Measurements from ENCODE around the gene NMT2.
A peak's percentile ranks its signal among the peaks of the same experiment; 100 is the strongest.

NMT2 gene

DNA sequence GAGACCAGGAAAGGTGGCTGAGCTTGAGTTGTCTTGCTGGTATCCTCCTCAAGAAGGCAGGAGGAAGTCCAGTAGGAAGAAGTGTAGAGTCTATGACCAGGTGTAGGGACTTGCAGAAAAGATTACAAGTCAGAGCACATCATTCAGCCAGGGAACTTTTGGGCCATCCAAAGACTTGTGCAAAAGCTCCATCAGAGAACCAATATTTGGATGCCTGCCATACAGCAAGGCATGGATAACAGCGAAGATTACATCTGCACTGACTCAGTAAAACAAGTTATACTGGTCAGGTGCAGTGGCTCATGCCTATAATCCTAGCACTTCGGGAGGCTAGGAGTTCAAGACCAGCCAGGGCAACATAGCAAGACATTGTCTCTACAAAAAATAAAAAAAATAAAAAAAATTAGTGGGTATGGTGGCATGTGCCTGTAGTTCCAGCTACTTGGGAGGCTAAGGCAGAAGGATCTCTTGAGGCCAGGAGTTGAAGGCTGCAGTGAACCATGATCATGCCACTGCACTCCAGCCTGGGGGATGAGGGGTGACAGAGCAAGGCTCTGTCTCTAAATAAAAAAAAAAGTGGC is 13.2 kb upstream of the NMT2 start:
- DNase-seq (ENCODE audit: low read depth in 2 of 2): no peak

DNA sequence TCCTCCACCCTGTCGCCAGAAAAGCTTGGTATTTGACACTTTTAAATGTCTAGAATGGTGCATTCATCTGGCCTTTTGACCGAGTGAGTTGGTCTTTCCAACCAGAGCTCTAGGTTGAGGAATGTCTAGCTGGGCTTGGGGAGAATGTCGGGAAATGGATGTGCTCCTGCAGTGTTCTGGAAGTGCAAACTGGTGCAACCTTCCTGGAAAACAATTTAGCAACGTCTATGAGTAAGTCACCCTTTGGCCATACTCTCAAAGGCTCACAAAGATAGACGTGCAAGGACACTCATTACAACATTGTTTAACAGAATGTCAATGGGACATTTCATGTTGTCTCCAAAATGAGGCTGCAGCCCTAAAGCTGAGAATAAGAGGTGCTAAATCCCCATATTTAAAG is 12.2 kb upstream of the NMT2 start:
- DNase-seq (ENCODE audit: low read depth in 2 of 2): no peak

DNA sequence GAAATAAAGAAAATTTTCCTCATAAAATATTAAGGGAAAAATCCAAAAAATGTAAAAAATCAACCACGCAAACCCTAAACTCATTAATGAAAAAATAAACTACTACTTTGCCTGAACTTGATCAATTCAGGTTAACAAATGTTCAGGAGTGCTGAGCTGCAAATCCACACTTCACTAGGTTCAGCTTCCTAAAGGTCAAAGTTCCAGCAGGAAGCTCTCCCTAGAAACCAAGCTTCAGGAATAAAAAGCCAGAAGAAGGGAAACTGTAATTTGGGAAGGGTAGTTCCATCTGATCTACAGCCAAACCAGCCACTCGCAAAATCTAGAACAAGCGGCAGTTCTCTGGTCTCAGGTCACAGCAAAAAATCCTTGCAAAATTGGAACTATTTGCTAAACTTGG is 7.8 kb upstream of the NMT2 start:
- DNase-seq (ENCODE audit: low read depth in 2 of 2): no peak

DNA sequence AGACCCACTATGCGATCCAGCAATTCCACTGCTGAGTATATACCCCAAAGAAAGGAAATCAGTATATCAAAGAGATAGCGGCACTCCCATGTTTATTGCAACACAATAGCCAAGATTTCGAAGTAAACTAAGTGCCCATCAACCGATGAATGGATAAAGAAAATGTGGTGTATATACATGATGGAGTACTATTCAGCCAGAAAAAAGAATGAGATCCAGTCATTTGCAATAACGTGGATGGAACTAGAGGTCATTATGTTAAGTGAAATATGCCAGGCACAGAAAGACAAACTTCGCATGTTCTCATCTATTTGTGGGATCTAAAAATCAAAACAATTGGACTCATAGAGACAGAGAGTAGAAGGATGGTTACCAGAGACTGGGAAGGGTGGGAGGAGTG is 7.1 kb upstream of the NMT2 start:
- no peak for DNase-seq (ENCODE audit: low read depth in 2 of 2)

DNA sequence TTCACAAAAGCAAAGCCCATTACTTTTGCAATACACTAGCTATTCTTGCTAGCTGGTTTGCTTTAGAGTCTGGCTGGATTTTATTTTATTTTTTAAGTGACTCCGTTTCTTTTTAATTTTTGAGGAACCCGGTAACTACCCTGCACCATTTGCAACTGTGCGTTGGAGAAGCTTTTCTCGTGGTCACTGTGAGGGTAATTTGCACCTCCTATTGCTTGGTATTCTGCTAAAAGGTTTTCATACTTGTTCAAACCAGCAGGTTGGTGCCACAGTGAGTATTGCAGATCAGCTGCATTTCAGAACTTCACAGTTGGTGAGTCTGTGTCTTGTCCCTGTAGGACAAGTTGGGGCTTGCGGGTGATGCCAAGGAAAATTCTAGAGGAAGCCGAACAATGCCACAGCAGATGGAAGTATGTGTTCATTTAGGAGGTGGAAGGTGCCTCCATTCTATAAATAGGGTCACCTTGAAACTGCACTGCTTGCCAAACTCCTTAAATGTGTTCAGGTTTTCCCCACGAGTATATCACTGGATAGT is 3.9 kb upstream of the NMT2 start:
- no peak for DNase-seq (ENCODE audit: low read depth in 2 of 2)

DNA sequence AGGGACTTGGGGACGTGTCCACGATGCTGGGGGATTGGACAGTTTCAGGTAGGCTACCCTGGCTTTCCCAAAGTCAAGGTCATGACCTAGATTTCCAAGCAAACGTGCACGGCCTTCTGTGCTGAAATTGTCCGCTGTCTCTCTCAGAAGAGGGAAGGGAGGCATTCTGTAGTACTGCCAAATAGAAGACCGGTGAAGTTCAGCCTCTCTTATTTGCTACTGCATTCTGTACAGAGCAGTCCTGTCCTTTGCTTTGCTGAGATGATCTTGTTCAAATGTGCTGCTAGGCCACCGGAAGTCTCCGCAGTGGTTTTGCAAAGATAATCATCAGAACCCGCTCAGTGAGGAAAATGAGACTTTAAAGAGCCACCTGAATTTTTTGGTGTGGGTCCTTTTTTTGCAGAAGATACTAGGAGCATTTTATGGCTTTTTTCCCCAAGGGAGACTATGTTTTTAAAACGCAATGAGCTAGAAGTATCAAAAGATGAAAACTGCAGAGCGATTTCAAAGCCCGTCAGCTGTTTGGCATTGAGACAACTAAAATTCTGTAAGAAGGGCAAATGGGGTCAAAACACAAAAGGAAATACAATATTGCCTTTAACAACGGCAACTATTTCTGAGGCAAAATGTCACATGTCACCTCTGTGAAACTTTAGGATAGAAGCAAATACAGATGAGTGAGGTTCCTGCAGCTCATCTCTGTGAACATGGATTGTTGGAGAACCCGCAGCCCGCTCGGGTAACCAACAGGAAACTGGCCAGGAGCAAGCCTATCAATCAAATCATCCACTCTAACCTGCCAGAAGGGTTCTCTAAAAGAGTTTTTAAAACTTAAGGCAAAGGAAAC is 1.3 kb upstream of the NMT2 start:
- DNase-seq (ENCODE audit: low read depth in 2 of 2): peak in 1 of 2 donors; percentile 24

DNA sequence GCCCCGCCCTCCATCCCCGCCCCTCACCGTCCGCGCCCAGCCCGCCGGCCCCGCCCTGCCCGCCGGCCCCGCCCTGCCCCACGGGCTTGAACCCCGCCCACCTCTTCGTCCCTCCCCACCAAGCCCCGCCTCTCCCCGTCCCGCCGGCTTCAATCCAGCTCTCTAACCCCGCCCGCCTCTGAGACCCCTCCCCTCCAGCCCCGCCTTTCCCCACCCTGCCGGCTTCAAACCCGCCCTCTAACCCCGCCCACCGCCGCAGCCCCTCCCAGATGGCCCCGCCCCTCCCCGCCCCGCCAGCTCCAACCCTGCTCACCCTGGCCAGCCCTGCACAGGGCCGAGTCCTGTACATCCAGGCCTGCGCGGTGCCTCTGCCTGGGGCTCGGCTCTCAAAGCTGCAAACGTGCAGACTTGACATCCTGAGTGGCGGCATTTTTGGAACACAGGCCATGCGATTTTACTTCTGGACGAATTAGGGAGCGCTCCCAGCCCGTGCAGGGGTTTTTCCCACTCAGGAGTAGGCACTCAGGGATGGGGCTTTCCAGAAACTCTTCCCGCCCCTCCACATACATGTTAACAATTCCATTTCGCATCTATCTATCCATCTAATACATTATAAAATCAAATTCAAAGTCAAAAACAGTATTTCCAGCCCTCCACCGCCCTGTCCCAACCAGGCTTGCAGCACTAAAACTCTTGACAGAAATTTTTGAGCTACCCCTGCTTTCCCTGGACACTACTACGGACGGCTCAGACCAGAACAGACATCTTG is 477 bp upstream of the NMT2 start:
- peak; percentile 95 to 99 for DNase-seq (ENCODE audit: low read depth in 2 of 2)

DNA sequence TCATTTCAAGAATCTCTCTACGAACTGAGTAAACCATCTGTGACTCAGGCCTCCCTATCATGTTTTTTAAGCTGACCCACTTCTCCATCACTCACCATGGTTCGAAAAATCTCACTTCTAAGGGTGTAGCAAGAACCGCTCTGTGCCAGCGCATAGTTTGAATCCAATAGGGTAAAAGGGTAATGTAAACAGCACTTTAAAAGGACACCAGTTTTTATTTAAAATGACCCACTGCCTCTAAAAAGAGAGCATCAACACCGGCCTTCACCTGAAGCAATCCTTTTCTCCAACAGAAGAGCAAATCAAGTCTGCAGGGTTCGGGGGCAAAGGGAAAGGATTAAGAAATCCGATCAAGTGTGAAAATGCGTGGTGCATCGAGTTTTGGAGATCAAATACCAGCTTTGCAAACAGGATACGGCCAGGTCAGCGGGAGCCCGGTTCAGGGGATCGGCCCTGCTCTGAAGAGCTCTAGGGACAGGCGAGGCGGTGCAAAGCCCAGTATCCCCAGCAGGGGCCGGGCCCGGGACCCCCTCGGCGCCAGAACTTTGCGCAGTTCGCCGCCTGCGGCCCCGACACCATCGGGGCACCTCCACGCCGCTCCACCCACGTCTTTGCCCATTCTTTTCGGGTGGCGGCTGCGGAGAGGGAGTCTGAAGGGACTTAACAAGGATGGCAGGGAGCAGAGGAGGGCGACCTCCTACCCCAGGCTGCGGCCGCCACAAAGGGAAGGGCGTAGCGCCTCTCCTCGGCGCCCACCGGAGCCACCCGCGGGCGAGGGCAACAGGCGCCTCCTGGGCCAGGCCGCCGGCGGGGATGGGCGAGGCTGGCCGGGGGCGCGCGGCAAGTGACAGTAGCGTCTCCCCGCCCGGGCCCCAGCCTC is 842 bp downstream of the NMT2 start:
- peak; percentile 25 to 30 for DNase-seq (ENCODE audit: low read depth in 2 of 2)

DNA sequence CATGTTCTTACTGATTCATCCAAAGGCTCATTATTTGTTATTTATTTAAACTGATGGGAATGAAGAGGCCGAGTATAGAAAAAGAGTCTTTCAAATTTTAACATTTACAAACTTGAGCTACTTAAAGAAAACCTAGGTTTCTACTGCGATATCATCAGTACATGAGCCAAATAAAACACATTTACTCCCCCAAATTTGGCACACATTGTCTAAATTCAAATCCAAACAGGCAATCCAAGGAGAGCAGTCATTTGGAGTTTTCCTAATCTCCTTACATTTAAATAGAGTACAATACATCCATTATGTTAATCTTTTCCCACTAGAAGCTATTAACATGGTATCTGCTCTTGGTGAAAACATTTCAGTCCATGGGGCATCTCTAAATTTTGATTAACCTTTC is 2.2 kb downstream of the NMT2 start:
- no peak for DNase-seq (ENCODE audit: low read depth in 2 of 2)

DNA sequence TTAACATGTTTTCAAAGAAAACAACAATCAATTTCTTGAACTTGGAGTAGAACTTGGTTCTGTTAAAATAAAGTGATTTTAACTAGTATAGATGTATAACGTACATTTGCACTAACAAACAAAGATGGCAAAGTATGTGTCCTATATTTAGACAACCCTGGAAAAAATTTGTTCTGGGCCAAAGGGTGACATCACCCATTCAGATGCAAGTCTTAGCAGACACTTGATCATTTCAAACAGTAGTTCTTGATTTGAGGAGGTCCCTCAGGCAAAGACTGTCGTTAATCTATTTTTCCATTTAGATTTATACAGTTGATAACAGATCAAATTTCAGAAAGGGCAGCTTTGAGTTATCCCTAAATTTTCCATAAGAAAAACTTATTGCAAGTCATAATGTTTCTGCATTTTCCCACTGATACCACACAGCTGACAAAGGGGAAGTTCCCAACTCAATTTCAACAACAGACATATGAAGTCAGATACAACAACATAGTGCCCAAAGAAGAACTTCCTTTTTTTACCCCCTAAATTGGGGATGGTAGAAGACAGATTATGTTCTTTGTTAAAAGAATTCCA is 5.2 kb downstream of the NMT2 start:
- DNase-seq (ENCODE audit: low read depth in 2 of 2): no peak

DNA sequence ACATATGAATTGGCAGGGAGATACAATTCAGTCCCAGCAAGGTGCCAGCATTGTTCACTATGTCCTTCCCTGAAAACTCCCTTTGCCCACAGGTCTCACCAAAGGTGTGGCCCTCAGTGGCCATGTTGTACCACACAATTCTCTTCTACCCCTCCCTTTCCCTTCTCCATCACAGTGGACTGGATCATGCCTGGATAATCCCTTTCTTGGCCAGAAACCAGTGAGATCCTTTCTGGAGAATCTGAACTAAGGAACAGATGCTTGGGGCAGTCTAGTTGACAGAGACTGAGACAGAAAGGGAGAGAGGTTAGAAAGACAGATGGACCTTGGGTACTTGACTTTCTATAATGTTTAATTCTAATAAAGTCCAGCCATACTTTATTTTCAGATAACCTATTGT is 9.5 kb downstream of the NMT2 start:
- no peak for DNase-seq (ENCODE audit: low read depth in 2 of 2)

DNA sequence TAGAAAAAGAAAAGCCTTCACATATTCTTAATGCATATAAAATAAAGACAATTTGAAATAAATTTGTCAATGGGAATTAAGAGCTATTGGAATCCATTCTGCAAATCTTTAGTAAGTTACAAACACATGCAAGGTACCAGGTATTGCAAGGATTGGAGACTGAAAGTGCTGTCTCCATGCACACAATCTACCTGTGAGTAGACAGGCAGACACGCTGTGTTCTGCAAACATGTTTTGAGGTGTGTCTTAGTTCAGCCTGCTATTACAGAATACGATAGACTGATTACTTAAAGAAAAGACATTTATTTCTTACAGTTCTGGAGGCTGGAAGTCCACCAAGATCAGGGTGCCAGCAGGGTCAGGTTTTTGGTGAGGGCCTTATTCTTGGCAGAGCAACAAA is 10.0 kb downstream of the NMT2 start:
- no peak for DNase-seq (ENCODE audit: low read depth in 2 of 2)

DNA sequence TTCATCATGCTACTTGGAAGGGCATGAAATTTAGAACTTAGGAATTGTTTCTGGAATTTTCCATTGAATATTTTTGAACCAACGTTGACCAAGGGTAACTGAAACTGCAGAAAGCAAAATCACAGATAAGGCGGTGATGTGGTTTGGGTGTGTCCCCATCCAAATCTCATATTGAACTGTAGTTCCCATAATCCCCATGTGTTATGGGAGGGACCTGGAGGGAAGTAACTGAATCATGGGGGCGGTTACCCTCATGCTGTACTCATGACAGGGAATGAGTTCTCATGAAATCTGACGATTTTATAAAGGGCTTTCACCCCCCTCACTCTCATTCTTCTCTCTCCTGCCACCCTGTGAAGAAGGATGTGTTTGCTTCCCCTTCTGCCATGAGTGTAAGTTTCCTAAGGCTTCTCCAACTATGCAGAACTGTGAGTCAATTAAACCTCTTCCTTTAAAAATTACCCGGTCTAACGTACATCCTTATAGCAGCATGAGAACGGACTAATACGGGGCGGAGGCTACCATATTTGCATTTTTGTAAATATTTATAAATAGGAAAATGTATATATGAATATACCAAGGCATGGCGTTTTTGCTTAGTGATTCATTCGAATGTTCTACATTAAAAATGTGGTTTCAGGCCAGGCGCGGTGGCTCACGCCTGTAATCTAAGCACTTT is 12.4 kb downstream of the NMT2 start:
- no peak for DNase-seq (ENCODE audit: low read depth in 2 of 2)

DNA sequence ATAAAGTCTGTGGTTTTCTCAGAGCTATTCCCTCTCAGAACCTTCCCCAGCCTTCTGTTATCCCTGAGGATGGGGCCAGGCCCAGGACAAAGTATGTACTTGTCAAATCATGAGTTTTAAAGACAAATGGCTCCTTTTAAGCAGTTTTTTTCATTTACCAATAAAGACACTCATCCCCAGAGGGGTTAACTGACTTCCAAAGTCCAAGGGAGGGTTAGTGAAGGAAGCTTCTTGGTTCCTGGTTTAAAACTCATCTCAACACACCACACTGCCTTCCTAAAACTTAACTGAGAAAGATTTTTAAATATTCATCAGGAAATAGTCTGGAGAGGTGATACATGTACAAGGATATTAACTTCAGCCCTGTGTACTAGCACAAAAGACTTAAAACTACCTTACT is 15.9 kb downstream of the NMT2 start:
- DNase-seq (ENCODE audit: low read depth in 2 of 2): no peak

DNA sequence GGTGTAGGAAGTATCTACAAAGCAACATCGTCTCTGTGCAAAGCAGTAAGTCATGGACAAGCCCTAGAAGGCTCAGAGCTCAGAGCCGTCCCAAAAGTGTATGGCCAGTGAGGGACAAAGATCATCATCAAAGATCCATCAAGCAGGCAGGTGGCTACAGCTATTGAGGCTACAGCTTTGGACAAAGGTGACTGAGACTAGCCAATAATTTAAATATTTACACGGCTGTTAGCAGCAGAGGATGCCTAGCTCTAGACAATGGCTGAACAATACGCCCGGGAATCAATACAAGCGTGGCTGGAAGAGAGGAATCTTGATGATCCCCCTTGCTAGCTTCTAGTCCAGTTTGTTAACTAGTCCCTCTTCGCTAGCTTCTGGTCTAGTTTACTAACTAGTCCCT is 17.9 kb downstream of the NMT2 start:
- DNase-seq (ENCODE audit: low read depth in 2 of 2): no peak

DNA sequence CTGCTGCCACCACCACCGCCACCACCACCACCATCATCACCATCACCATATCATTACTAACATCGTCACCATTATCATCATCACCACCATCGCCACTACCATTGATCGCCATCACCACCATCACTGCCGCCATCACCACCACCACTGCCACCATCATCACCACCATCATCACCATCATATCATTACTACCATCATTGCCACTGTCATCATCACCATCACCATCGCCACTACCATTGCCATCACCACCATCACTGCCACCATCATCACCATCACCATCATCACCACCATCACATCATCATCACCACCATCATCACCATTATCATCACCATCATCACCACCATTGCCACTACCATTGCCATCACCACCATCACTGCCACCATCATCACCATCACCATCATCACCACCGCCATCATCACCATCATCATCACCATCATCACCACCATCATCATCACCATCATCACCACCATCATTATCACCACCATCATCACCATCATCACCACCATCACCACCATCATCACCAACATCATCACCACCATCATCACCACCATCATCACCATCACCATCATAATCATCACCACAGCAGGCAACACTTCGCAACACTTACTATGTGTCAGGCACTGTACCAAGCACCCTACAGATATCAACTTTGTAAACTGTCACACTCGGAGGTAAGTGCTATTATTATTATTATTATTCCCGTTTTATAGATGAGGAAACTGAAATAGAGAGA is 19.3 kb downstream of the NMT2 start:
- DNase-seq (ENCODE audit: low read depth in 2 of 2): no peak

DNA sequence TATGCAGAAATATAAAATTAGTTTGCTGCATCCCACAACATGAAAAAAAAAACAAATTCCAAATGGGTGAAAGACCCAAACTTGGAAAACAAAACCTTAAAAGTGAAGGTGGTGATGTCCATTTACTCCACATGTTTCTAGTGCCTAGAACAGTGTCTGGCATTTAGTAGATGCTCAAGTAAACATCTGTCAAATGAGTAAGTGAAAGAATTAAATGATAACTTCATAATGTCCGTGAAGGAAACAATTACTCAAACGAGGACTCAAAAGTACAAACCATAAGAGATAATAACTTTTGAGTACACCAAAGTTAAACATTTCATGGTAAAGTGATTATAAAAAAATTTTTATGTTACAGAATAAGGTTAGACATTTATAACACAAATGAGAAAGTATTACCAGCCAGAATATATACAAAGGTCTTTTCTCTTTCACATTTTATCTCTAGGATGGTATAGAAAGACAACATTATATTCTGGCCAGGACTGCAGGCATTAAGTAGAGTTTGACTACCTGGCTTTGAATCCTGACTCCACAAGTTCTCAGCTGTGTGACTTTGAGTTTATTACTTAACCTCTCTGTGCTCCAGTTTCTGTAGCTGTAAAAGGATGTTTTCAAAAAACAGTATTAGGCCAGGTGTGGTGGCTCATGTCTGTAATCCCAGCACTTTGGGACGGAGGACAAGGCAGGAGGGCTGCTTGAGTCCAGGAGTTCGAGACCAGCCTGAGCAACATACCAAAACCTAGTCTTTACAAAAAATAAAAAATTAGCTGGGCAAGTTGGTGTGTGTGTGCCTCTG is 20.7 kb downstream of the NMT2 start:
- DNase-seq (ENCODE audit: low read depth in 2 of 2): no peak

DNA sequence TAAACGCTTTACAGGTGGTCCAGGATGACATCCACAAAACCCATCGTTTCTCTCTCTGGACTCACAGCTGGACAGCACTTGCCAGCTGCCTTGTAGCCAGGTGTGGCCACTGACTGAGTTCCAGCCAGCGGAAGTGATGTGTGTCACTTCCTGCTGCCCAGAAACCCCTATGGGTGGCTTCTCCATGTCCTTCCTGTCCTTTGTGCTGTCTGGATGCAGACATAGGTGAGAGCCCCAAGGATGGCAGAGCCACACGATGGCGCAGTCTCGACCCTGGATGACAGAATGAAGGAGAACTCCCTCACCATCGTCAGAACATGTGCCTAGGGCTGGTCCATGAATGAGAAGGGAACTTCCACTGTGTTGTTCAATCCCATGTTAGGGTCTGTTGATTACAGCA is 22.1 kb downstream of the NMT2 start:
- DNase-seq (ENCODE audit: low read depth in 2 of 2): no peak

DNA sequence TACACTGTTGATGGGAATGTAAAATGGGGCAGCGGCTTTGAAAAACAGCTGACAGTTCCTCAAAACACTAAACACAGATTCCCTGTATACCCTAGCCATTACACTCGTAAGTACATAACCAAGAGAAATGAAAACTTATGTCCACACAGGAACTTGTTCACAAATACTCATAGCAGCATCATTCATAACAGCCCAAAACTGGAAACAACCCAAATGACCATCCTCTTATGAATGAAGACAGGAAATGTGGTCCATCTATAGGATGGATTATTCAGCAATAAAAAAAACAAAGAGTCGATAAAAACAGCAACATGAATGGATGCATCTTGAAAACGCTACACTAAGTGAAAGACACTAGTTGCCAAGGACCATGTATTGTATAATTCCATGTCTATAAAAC is 23.7 kb downstream of the NMT2 start:
- no peak for DNase-seq (ENCODE audit: low read depth in 2 of 2)
